Occipital lobe (tissue), 2 donors: Measurements from ENCODE around the gene PWWP2B. TPM values are rescaled to one million over a fixed set of nuclear protein-coding genes. Genes with fewer than 3 reads are reported as not detected.
"Not testable (repeated sequence)": the region's sequence is repeated elsewhere in the genome, so short reads cannot be mapped to it uniquely, and the experiment has no call there.

ENCODE experiments used
- DNase-seq: peaks from one replicate; lab custom pipeline; 2025; lab: John Stamatoyannopoulos, UW
- total RNA-seq: library from RNA; depleted of rRNA; stranded (reverse); fragments of >200 nt; gene quantifications from one replicate; pipeline ENCODE4 v1.2.3, GENCODE V29; 2014

Gene PWWP2B
- total RNA-seq, 1 donor from 2014 or later = 5.6 TPM

DNA sequence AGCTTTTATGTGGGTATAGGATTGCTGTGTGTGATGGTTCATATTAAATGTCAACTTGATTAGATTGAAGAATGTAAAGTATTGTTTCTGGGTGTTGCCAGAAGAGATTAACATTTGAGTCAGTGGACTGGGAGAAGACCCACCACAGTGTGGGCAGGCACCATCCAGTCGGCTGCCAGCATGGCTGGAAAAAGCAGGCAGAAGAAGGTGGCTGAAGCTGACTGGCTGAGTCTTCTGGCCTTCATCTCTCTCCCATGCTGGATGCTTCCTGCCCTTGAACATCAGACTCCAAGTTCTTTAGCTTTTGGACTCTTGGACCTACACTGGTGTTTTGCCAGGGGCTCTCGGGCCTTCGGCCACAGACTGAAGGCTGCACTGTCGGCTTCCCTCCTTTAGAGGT is 16.0 kb upstream of the PWWP2B start:
- DNase-seq = not testable (repeated sequence)

DNA sequence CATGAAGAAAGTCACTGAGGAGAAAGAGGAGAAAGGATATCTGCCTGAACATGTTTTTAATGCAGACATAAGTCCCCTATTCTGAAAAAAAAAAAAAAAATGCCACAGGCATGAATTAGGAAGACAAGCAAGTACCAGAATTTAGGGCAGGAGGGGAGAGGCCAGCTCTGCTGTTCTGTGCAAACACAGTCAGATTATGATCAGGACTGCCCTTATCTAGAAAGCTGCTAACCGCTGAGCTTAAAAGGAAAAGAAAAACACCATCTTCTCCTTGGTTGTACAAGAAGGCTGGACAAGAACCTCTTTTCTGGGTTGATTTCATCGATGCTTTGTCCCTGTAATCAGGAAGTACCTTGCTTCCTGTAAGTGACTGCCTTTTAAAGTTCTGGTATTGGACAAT is 15.3 kb upstream of the PWWP2B start:
- DNase-seq = no peak

DNA sequence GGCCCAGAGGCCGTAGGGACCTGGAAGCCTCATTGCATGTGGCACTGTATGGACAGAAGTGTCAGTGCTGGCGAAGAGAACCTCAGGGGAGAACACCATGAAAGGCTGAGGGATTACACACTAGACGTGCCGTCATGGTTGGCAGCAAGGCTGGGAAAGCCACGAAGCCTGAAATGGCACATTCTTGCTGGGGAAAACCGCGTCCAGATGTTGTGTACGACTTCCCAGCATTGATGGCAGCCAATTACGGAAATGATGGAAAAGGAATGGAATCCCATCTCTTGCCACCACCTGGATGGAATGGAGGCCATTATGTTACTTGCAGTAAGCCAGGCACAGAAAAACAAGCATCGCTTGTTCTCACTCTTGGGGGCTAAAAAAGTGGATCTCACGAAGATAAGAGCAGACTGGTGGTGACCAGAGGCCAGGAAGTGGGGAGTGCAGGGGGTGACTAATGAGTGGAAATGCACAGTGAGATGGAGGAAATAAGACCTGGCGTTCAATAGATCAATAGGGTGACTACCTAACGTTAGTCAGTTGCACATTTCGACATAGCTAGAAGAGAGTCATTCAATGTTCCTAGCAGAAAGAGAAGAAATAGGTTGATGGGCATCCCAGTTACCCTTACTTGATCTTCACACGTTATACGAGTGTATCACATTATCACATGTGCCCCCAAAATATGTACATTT is 14.6 kb upstream of the PWWP2B start:
- DNase-seq = no peak

- DNase-seq = no peak
These were observed 13.9 kb upstream of the PWWP2B start for GRCh38 chr10:132383101-132383500.

DNA sequence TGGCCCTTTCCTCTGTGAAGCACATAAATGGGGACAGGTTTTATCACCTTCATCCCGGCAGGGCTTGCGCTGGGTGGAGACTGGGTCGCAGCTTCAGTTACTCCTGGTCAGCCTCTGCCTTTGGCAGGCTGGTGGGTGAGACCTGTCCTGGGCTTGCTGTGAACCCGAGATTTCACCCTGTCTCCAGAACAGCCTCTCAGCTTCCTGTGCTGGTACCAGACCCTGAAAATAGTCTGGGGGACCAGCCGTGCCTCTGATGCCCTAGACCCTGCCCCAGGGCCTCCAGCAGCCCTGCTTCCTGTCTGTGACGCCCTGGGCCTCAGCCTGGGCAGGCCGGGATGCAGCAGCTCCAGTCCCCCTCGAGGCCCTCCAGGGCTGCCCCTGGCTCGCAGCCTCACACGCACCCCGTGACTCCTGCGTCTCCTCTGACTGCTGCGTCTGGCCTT is 13.2 kb upstream of the PWWP2B start:
- DNase-seq = no peak

DNA sequence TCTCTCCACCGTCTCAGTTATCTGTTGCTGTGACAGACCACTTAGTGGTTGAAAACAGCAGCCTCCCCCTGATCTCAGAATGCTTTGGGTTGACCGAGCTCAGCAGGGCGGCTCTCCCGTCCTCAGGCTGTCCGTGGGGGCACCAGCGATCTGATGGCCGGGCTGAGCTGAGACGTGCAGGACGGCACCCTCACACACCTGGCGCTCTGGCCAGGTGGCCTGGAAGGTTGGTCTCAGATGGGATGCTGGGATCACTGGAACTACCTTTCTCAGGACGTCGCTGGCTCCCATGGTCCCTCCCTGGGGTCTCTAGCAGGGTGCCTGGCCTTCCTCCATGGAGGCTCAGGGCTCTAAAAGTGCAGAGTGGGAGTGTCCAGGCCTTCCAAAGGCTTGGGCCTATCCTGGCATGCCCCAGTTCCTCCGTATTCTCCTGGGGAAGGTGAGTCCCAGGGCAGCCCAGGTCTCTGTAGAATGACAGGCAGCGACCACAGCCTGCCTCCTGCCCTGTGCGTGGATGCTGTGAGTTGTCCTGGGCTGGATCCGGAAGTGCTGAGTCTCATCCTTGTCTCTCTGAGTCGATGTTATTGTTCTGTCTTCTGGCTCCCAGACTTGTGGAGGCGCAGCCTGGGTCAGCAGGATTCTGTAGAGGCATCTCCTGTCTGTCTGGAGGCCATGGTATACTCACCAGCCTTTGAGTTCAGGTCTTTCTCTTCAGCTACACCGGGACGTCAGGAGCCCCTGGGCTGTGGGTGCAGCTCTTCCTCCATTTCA is 12.2 kb upstream of the PWWP2B start:
- no peak for DNase-seq

DNA sequence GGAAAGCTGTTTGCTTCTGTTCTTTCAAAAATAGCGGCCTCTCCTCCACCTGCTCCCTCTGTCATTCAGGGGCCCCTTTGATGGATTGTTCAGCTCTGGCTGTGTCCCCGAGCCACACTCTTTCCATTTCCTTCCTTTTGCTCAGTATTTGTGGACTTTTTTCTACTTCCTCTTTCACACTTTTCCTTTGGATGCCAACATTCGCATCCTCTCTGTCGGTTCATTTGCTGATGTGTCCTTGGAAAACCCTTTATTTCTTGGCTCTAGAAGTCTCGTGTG is 11.7 kb upstream of the PWWP2B start:
- no peak for DNase-seq

GRCh38 chr10:132385721-132386418 is 11.1 kb upstream of the PWWP2B start:
- no peak for DNase-seq

- no peak for DNase-seq
These were observed 10.6 kb upstream of the PWWP2B start for GRCh38 chr10:132386419-132386831.

DNA sequence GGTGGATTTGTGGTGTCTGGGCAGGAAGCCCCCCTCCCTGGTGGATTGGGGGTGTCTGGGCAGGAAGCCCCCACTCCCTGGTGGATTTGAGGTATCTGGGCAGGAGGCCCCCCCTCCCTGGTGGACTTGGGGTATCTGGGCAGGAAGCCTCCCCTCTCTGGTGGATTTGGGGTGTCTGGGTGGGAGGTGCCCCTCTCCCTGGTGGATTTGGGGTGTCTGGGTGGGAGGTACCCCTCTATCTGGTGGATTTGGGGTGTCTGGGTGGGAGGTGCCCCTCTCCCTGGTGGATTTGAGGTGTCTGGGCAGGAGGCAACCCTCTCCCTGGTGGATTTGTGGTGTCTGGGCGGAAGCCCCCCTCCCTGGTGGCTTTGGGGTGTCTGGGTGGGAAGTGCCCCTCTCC is 10.1 kb upstream of the PWWP2B start:
- not testable (repeated sequence) for DNase-seq

DNA sequence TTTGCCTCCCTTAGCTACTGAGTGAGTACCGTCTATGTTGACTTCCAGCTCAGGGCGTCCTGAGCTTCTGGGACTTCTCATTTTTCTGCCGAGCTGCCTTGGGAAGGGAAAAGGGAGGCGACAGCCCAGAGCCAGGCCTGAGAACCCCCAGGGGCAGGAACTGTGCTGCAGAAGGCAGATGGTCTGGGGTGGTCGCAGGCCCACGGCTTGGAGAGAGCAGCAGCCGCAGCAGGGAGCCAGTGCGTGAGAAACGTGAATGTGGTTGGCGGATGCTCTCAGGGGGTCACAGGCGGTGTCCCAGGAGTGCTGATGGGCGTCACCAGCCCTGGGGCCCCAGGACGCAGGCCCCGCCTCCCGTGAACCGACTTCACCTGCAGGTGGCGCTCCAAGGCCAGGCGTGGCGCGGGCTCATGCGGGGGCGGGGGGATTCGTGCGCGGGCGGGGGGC is 9.2 kb upstream of the PWWP2B start:
- no peak for DNase-seq

DNA sequence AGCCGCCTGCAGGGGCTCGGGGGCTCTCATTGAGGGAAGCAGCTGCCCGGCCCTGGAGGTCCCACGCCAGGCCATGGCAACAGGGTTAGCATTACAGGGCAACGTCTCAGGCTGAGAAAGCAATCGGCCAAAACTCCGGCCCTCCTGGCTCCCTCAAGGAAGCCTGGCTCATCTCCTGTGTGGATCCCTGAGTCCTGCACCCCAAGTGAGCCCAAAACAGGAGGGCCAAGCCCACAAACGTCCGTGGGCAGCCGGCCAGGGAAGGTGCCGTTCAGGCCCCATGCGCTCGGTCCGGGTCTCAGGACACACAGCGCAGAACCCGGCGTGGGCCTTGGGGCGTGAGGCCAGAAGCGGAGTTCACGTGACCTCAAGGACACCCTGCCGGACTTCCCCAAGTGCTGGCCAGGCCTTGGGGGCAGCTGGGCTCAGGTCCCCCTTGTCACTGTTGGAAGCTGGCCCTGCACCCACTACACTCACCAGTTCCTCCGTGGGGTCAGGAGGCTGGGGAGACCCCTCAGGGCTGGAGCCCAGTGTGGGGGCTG is 8.0 kb upstream of the PWWP2B start:
- no peak for DNase-seq

GRCh38 chr10:132389433-132390169 is 7.4 kb upstream of the PWWP2B start:
- no peak for DNase-seq

DNA sequence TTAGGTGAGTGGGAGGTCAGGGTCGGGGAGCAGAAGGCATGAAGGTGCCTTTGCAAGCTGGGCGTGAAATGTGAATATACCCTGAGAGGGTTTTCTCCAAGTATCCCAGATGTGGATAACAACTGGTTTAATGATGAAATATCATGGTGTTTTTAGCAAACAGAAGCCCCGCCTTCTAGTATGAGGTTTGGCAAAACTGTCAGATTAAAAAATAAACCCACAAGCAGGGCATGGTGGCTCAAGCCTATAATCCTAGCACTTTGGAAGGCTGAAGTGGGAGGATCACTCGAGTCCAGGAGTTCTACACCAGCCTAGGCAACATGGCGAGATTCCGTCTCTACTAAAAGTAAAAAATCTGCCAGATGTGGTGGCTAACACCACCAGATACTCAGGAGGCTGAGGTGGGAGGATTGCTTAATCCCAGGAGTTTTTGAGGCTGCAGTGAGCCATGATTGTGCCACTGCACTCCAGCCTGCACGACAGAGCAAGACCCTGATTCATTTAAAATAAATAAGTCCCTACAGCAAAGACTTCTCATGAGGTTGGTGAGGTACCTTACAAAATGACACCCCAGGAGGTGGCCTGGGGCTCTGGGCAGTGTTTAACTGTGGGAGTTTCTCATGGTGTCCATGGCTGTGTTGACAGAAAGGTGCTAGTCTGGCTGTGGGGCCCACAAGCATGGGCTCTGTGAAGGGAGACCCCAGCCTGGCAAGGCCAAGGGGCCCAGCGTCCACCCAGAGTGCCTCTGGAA is 6.7 kb upstream of the PWWP2B start:
- no peak for DNase-seq

DNA sequence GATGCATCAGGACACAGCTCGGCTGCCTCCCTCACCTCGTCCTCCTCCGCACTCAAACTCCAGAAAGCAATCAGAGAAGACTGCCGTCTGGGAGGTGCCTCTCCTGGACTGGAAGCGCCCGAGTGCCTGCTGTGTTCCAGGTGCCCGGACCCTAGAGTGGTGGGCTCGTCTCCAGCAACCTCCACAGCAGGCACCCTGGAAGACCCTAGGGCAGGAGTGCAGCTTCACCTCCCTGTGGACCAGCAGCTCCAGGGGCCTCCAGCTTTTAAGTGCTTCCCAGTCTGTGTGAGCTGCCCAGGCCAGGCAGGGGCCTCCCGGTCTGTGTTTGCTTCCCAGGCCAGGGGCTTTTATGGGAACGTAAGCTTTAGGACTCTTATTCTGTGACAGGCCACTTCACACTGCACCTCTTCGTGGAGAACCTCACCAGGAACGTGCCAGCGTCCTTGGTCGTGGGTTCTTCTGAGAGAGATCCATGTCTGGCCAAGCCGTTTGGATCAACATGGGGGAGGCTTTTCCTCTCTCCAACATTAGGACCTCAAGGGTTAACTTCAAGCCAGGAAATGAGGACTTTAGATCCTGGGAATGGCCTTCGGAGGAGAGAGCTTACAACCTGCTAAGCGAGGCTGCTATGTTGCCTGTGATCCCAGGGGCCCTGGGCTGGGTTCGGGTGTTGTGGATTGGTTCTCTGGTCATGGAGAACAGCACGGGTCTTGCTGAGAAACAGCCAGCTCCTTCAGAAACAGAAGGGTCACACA is 5.9 kb upstream of the PWWP2B start:
- no peak for DNase-seq

DNA sequence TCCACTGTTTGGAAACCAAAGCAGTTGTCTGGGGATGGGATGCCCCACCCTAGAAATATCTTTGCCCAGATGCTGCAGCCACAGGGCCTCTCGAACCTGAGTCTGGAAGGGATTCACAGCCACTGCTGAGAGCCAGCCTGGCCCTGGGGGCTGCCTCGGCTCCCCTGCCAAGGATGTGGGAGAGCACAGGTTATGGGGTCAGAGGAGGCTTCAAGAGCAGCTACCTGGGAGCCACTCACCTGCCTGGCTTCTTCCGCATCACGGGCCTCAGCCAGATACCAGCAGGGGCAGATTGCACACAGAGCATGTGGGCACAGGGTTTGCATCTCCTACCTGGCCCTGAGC is 5.4 kb upstream of the PWWP2B start:
- DNase-seq = no peak

DNA sequence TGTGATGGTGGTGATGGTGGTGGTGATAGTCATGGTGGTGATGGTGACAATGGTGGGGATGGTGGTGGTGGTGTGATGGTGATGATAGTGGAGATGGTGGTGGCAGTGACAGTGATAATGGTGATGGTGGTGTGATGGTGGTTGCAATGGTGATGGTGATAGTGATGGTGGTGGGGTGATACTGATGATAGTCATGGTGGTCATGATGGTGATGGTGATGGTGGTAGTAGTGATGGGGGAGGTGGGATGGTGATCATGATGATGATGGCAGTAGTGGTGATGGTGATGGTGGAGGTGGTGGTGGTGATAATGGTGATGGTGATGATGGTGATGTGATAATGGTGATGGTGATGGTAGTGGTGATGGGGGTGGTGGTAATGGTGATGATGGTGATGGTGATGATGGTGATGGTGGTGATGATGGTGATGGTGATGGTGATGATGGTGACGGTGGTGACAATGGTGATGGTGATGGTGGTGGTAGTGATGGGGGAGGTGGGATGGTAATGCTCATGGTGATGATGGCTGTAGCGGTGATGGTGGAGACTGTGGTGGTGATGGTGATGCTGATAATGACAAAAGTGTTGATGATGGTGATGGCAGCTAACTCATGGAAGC is 4.7 kb upstream of the PWWP2B start:
- no peak for DNase-seq

DNA sequence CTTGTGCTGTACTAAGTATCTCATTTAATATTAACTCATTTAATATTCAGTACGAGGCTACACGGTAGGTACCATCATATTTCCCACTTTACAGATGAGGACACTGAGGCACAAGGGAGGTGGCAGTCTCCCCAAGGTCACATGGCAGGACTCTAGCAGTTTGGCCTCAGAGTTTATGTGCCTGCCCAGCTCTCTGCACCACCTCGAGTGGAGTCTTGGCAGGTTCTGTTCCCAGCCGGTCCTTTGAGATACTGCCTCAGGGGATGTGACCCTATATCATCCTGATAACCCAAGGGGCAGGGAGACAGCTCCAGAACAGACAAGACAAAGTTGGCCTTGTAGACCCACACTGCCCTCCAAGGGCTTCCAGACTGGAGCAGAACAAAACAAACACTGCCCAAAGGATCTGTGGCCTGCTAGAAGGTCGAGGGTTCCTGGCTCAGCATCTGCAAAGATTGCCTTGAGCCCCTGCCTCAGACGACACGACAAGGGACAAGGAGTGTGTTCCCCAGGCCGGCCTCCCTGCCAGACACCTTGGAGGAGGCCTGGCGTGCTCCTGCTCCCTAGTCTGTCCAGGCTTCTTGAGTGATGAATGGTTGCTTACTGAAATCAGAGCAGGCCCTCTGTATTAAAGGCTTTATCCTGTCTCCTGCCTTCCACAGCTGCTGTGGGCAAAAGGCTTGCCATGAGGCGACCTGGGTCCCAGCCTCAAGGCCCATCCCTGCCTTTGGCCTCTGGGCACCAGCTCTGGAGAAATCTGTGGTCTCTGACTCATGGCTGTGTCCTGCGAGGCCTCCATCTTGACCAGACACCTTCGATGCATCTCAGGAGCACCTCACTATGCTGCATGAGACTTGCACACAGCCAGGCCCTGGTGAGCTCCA is 3.9 kb upstream of the PWWP2B start:
- no peak for DNase-seq

DNA sequence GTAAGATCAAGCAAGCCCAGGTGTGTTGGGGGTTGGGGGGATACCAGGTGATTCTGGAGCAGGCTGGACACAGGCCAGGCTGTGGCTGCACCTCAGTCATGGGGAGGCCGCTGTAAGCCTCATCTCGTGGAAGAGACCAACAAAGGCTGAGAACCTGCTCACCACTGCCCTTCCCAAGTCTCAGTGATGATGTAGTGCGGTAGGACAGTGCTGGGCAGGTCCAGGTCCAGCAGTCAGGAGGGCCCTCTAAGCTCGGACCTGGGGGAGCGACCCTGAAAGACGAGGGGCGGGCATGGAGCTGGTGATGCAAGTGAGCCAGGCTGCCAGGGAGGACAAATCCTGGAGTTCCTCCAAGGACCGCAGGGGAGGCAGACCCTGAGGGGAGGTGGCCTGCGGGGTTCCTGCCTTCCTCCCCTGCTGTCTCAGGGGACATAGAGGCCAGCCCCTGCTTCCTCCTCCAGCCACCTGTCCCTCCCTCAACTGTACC is 3.3 kb upstream of the PWWP2B start:
- DNase-seq = no peak
